H54 (cell line): ENCODE data around the gene NEDD4L.
"Not testable (repeated sequence)": the region's sequence is repeated elsewhere in the genome, so short reads cannot be mapped to it uniquely, and the experiment has no call there.

Source experiments
- DNase-seq: peaks from one replicate; pipeline ENCODE4 v3.0.0; 2011; ENCODE audit warnings: low spot score, mixed read lengths; ENCODE audit not compliant: insufficient read length
- FAIRE-seq: peaks from 3 replicates; lab custom pipeline; 2011; peaks lifted over from hg19 to GRCh38; lab: Jason Lieb, UNC
- POLR2A ChIP-seq: IDR thresholded peaks from 2 replicates; pipeline ENCODE4 v1.6.1; 2011; ENCODE audit warnings: low read depth, mild to moderate bottlenecking, low read length

The NEDD4L gene

DNA sequence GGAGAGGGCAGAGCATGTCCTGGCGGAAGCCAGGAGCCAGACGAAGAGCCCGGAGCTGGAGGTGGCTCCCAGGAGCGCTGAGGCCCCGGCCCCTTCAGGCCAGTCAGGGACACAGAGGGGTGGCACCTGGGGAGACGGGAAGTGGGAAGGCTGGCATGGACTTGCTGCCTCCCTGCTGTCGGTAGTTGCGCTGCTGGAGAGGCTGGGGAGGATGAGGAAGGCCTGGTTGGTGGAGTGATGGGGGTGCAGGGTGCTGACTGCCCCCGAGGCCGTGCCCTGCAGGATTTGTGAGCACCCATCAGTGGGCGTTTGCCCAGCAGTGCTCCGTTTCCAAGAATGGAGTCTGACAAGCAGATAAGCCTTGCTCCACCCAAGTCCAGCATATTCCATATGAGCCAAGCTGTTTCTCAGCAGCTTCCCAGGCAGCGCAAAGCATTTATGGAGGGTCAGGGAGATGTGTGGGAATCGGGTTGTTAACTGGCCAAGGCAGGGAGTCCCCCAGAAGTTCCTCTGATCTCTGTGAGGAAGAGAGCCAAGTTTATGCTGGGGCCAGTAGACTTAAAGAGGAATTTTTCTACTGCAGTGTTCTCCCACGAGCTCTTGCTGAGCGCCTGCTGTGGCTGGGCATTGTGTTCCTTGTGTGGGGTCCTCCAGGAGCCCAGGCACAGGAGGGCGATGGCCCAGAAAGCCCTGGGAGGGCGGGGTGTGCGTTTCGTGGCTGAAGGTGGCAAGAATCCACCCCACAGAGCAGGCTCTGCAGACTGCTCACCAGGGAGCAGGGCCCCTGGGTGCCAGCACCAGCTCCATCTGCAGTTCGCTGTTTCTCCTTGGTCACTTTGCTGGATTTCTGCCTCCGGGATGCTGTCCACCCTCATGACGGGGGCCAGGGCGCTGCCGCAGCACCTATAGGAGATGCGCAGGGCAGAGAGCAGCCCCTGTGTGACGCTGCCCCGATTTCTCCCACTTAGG lies 334.7 kb downstream of the NEDD4L start:
- no peak for TF ChIP-seq POLR2A
- no peak for FAIRE-seq
- no peak for DNase-seq

DNA sequence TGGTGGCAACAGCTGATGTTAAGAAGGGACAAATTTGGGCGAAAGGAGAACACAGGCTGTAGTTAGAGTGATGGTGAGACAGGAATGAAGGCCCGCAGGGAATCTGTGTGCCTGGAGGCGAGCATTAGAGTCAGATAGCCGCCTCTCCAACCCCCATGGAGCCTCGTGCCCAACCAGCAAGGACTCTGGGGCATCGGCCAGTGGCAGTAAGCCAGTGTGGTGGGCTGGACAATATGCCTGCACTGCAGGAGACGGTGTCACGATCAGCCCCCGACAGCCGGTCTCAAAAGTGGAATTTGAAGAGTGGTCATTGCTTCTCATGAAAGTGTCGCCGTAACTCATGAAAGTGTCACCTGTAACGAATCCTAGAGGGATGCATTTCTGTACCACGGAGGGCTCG lies 335.4 kb downstream of the NEDD4L start:
- no peak for TF ChIP-seq POLR2A
- FAIRE-seq (no peak), DNase-seq (no peak)

- not testable (repeated sequence) for FAIRE-seq, DNase-seq
Measured at GRCh38 chr18:58380113-58380512, 336.1 kb downstream of the NEDD4L start.

DNA sequence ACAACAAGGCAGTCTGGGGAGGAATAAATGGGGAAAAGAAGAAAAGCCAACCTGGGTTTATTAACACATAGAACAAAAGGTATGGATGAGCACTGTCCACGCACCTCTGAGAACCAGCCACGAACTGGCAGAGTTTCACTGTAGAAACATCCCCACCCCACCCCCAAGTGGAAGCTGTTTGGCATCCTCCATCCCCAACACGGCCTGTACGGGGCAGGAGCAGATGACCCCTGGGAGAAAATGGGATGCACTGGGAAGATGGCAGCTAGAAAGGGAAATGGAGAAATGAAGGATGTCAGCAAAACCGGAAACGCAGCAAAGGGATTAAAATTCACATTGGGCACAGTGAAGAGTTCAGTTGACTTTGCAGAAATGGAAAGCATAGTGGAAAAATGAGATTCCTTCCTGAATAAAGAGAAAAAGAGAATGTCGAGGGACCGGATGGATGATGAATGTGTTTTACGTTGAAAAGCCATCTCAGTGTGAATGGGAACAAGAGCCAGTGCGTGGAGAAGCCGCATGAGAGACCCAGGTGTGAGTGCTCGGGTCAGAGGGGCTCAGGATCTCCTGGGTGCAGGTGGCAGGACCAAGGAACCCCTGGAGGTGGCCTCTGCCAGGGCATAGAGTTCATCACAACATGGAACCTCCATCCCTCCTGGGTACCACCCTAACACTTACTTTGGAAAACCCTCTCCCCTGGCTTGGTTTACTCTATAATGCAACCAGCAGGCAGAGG lies 337.8 kb downstream of the NEDD4L start:
- no peak for FAIRE-seq
- no peak for DNase-seq
- no peak for TF ChIP-seq POLR2A

DNA sequence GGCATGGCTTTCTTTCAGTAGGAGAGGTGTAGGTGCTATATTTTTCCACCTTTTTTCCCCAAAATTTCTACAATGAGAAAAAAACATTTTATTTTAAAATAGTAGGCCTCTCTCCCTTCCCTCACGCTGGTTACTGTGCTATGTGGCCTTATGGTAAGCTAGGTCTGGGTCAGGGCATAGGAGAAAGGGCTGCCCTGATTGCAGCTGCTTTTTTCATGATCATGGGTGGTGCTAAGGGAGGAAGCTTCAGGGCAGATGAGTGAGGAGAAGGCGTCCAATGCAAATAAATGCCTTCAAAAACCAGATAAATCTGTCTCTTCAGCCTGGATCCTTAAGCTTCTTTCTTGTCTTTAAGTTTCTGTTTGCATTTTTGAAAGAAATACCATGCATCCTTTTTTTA lies 338.4 kb downstream of the NEDD4L start:
- FAIRE-seq (no peak), DNase-seq (no peak)
- no peak for TF ChIP-seq POLR2A

GRCh38 chr18:58385472-58385871 lies 341.4 kb downstream of the NEDD4L start:
- FAIRE-seq (no peak), DNase-seq (no peak)
- TF ChIP-seq POLR2A: no peak

DNA sequence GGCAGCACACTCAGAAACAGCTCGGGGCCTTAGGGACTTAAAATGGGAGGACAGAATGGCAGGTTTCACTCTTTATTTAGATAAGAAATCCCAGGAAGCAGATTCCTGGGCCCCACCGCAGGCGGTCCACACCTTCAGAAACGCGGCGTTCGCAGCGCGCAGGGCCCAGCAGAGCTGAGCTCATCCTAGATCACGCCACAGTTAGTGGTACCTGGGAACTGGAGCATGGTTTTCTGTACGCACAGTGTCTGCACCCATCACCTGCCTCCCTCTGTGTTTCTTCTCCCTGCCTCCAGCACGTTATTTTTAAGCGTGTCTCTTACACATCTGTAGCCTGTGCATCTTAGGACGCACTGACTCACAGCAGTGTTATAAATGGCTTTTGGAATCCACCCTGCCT lies 342.8 kb downstream of the NEDD4L start:
- no peak for TF ChIP-seq POLR2A
- FAIRE-seq: no peak
- DNase-seq: no peak

- FAIRE-seq: no peak
- TF ChIP-seq POLR2A: no peak
- no peak for DNase-seq
Measured at GRCh38 chr18:58387716-58388115, 343.7 kb downstream of the NEDD4L start.

DNA sequence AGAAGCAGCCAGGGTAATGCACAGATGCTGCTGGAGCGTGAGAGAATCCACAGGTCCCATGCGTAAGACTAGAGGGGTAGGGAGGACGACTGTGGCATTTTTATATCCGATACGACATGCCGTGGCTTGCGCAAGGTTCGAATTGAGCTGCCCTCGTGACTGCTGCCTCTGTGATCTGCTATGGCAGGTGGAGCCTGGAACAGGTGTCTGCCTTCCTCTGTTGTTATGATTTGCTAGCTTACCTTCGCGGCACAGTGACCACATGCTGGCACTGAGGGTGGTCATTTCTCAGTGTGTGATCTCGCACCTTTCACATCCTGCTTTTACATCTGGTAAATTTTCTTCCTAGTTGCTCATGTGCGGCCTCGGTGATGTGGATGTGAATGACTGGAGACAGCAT lies 344.7 kb downstream of the NEDD4L start:
- no peak for DNase-seq
- FAIRE-seq: no peak
- TF ChIP-seq POLR2A: no peak

DNA sequence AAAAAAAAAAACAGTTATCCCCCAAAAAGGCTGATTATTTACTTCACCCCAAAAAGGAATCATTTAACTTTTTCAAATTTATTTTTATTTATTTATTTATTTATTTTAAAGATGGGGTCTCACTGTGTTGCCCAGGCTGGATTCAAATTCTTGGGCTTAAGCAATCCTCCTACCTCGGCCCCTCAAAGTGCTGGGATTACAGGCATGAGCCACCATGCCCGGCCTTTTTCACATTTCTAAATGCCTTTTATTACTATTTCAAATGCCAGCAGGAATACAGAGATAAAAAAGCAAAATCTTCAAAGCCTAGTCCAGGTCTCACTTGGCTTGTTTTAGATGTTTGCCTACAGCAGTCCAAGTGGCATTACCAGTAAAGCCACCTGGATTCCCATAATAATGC lies 345.7 kb downstream of the NEDD4L start:
- FAIRE-seq (no peak), DNase-seq (no peak)
- no peak for TF ChIP-seq POLR2A

- DNase-seq (no peak), FAIRE-seq (no peak)
- no peak for TF ChIP-seq POLR2A
Measured at GRCh38 chr18:58390399-58390798, 346.4 kb downstream of the NEDD4L start.

- FAIRE-seq: no peak
- DNase-seq: no peak
Measured at GRCh38 chr18:58391231-58391825, 347.3 kb downstream of the NEDD4L start.

DNA sequence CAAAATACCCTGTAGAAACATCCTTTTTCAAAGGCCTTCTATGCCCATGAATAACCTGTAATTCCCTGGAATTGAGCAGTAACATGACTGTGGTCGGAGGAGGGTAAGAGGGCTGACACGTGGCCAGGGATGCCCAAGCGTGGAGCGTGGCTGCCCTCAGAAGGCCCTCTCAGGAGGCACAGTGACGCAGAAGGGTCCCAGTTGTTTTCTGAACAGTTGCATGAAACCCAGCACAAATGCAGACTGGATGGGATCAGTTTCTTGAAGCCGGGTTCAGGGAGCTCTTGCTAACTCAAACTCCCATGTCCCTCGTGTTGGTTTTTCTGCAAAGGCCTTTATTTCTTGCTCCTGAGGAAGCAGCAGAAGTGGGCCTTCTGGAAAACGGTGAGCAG lies 347.9 kb downstream of the NEDD4L start:
- no peak for FAIRE-seq
- no peak for DNase-seq
- no peak for TF ChIP-seq POLR2A

More at GRCh38 chr18:58391231-58391825, 347.3 kb downstream of the NEDD4L start:
- no peak for TF ChIP-seq POLR2A
